Globus pallidus (tissue), 1 donor: ENCODE measurements around the gene ITPK1.

Source experiments
- DNase-seq: peaks from one replicate; pipeline ENCODE4 v3.0.0-alpha.2; 2015; ENCODE audit warnings: low spot score

Gene ITPK1

GRCh38 chr14:93027810-93028723 is 87.7 kb downstream of the ITPK1 start:
- DNase-seq = no peak

DNA sequence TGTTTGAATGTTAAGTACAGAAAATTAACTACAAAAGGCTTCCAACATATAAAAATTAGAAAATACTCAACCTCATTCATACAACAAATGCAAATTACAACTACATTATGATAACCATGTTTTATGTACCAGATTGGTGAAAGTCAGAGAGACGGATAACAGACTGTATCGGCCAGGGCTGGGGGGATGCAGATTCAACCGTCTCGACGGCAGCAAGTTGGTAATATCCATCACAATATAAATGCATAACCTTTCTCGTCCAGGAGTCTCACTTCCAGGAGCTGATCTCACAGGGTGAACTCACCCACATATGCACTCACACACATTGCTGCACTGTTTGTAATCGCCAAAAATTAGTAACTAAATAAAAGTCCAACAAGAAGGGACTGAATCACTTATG is 89.4 kb downstream of the ITPK1 start:
- DNase-seq = no peak

GRCh38 chr14:93025055-93025454 is 90.7 kb downstream of the ITPK1 start:
- no peak for DNase-seq

DNA sequence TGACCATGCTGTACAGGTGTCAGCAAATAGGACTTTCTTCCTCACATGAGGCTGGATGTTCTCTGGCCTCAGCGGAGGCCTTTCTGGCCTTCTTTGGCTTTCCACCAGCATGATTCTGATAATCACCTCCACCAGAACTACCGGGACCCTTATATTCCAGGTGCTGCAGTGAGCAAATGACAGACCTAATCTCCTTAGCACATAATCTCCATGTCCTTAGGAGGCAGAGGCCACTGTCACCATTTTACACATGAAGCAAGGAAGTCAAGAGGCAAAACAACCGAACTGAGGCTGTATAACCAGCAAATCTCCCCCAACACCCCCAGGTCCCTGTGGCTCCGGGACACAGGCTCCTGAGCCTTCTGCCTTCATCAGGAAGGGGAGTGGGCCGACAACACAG is 91.2 kb downstream of the ITPK1 start:
- DNase-seq = no peak

DNA sequence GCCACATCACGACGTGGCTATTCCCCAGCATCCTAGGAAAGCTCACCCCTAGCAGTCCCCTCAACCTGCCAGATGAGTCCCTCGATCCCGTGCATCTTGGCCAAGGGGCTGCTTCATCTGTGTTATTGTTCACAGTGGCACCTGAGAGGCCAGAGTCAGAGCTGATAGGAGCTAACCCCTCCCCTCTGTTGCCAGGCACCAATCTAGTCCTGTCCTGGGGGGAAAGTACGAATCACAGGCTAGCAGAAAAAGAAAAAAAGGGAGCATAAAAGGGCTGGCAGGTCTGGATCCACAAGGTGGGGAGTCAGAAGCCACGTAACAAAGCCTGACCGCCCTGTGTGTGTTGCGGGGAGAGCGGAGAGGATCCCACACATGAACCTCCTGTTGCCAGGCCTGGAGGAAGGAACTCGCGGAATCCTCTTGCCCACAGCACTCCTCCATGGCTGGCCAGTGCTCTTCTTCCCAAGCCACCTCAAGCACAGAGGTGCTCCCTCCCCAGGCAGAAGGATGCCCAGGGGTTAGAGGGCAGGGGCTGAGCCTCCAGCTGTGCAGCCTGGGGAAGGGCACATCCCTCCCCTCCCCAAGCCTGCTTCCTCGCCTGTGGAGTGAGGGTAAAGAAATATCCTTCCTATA is 91.8 kb downstream of the ITPK1 start:
- no peak for DNase-seq

DNA sequence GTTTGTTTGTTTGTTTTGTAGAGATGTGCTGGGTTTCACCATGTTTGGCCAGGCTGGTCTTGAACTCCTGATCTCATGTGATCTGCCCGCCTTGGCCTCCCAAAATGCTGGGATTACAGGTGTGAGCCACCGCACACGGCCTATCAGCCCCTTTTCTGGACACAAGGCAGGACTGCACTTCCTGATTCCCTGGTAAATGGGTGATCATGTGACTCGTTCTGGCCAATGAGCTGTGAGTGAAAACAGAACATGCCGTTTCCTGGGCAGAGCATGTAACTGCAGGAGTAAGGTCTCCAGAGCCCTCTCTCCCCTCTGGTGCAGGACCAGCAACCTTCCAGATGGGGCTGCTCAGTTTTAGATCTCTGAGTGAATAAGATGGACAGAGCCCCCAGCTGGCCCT is 92.7 kb downstream of the ITPK1 start:
- no peak for DNase-seq

- DNase-seq = peak; percentile 96
These were observed 95.8 kb downstream of the ITPK1 start for GRCh38 chr14:93019970-93020369.

- no peak for DNase-seq
These were observed 96.3 kb downstream of the ITPK1 start for GRCh38 chr14:93019367-93019843.

- no peak for DNase-seq
These were observed 97.4 kb downstream of the ITPK1 start for GRCh38 chr14:93018366-93018765.

GRCh38 chr14:93017898-93018297 is 97.8 kb downstream of the ITPK1 start:
- no peak for DNase-seq

DNA sequence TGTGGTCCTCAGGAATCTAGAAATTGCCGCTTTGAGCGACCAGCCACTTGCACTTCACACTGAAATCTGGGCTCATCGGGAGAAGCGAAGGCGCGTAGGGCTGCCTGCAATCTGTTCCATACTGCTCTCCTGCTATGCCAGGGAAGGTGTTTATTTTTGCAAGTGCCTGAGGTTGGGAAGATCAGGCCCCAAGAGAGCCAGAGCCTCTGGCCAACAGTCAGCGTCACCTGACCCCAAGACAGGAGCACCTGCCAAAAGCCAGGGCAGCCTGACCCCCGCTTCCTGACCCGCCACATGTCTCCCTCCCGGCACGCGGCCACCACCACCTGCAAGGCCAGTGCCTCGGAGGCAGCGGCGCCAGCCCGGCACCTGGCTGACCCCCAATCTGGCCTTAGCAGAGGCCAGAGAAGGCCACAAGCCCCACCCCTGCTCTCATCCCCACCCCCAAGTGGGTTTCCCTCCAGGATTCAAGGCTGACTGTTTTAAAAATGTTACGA is 98.4 kb downstream of the ITPK1 start:
- DNase-seq = no peak

GRCh38 chr14:93016275-93016845 is 99.4 kb downstream of the ITPK1 start:
- DNase-seq = no peak

GRCh38 chr14:93015505-93015904 is 100.2 kb downstream of the ITPK1 start:
- DNase-seq = no peak

GRCh38 chr14:93015064-93015463 is 100.7 kb downstream of the ITPK1 start:
- no peak for DNase-seq

- DNase-seq = no peak
These were observed 101.4 kb downstream of the ITPK1 start for GRCh38 chr14:93014058-93015023.

- no peak for DNase-seq
These were observed 102.6 kb downstream of the ITPK1 start for GRCh38 chr14:93012951-93013719.

DNA sequence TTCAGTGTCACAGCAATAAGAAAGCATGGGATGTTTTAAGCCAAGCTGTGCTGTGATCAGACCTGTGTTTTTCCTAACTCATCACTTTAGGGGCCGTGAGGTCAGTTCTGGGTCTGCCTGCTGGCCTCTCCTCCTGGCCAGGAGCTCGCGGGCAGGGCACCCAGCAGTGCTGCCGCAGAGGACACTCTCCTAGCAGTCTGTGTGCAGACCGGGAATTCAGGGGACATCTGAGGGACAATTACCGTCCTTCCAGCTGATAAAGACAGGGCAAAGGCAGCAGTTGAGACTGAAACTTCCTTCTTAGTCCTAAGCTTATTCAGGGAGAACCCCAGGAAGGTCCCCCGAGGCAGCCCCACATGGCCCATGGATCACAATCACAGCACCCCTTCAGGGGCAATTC is 103.2 kb downstream of the ITPK1 start:
- DNase-seq = no peak

- peak; percentile 90 for DNase-seq
These were observed 103.9 kb downstream of the ITPK1 start for GRCh38 chr14:93011650-93012325.

- no peak for DNase-seq
These were observed 104.6 kb downstream of the ITPK1 start for GRCh38 chr14:93011141-93011529.

GRCh38 chr14:93010522-93011140 is 105.1 kb downstream of the ITPK1 start:
- no peak for DNase-seq
